Thyroid gland (tissue), 4 donors: ENCODE data around the gene CAP1.

ENCODE experiments used
- CTCF ChIP-seq, 6 experiments: fragments of 200-600 bp in 3 of 6; fragments of 450-650 bp in 3 of 6; sonication (generic) in 3 of 6; IDR thresholded peaks; one replicate each; pipeline ENCODE4 v1.5.1; 2016 to 2019; ENCODE audit warnings: antibody characterized with exemption in 6 of 6, mild to moderate bottlenecking in 2 of 6, inconsistent platforms in 1 of 6, moderate library complexity in 1 of 6
- POLR2A ChIP-seq, 2 donors: fragments of 450-650 bp; IDR thresholded peaks; one replicate each; pipeline ENCODE4 v1.6.1; 2017; ENCODE audit warnings: antibody characterized with exemption in 2 of 2, mild to moderate bottlenecking in 2 of 2, moderate library complexity in 1 of 2

- TF ChIP-seq CTCF (IDR thresholded peaks at IDR 0.05), result no peak
- no peak for TF ChIP-seq POLR2A (IDR thresholded peaks at IDR 0.05)
These were observed 34.7 kb downstream of the CAP1 start for GRCh38 chr1:40075266-40075665.
